G401 (cell line): Measurements from ENCODE around the gene FGF6. TPM values are rescaled to one million over a fixed set of nuclear protein-coding genes. Genes with fewer than 3 reads are reported as not detected.

ENCODE experiments used
- DNase-seq: peaks from one replicate; pipeline ENCODE4 v3.0.0-alpha.2; 2015; ENCODE audit warnings: low spot score
- in situ Hi-C: cut with HindIII; loops from 2 replicates; pipeline ENCODE4 v1.10.0; 2016; ENCODE audit warnings: low sequenced_read_pairs, mixed read lengths
- total RNA-seq: library from RNA; depleted of rRNA; stranded (reverse); fragments of >200 nt; shearing (Covaris generic); gene quantifications from 2 replicates; pipeline ENCODE4 v1.2.3, GENCODE V29; 2014

FGF6 gene
- total RNA-seq, 1 experiment from 2014 or later, result not detected

DNA sequence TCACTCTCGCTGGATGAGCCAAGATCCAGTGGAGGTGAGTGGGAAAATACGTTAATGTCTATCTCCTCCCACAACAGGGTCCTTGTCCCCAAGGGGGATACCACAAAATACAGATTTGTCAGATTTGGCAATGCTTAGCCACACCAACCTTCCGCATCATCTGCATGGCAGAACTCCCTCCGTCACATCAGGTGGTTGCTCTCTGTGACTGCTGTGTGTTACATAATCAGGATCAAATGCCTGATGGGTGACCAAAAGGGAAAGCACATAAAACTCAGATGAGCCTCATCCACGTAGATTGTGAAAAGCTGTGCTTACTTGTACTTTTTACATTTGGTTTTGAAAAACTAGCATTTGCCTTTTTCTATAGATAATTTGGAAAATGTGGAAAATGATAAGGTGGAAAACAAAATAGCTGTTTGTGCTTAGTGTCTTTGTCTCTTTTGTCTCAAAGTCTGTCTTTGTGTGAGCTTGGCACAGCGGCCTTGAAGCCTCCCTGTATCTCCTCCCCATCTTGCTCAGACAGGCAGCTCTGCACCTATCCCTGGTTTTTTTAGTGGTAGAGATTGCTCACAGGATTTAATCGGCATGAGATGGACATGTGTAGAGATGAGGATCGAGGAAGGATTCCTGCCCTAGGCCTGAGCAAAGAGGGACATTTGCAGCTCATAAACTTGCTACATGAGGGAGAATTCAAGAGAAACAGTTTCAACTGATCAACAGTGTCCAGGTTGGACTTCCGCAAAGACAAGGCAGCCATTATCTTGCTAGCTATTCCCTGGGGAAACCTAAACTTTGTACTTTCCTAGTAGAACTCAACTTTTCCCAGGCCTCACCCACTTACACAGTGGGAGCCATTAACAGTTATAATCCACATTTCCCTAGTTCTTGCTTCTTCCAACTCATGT is 3.6 kb upstream of the FGF6 start:
- in situ Hi-C loops, result no loop called here
- DNase-seq, result no peak

DNA sequence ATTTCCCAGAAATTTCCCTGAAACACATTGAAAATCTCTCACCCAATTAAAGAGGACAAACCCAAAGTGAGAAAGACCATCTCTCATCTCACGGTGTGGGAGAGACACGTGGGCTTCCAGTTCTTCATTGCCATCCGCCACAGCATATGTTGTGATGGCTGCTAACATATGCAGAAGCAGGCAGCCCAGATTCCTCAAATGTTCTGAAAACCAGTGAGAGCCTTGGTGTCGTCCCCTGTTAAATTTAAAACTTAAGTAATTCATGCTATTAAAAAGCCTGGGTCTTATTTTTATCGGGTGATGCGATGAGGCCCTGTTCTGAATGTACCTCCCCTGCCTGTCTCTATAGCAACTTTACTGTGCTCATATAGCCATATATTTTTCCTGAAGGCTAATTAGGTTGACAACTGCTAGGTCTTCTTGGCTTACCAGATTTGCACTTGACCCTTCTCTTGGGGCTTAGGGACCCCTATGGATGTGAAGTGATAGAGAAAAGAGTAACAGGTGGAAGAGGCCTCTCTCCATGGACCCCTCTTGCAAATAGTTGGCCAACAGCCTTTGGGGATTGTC is 2.8 kb upstream of the FGF6 start:
- DNase-seq, result no peak
- in situ Hi-C loops, result no loop called here

DNA sequence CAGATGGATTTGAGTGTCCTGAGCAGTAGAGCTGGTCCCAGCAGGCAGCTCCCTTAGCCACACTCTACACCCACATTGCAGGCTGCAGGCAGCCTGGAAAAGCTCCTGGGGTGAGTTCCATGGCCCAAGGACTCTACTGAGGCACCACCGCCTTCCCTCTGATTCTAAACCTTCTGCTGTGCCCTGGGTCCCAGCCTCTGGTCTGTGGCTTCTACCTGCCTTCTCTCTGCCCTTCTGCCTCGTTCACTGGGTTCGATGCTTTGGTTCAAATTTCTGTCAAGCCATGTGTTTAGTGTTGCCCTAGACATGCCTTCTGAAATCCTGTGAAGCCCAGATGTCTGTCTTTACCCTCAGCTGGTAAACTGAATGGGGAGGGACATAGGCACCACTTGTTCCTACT is 1.5 kb upstream of the FGF6 start:
- DNase-seq, result no peak
- in situ Hi-C loops, result no loop called here

DNA sequence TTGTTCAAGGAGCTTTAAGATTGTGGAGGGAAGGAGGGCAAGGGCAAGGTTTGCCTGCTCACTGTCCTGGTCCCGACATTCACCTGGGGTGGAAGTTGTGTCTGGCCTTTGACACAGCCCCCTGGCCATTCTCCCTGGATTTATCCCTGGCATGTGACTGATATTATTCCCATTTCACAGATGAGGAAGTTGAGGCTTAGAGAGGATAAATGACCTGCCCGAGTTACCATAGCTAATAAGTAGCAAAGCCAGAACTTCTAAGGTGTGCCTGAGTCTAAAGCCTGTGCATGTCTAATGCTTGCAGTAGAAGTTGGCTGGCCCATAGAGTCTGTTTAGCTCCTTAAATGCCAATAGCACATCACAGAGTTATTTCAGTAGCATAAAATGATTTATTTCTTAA is 720 bp upstream of the FGF6 start:
- DNase-seq, result no peak
- in situ Hi-C loops, result no loop called here

DNA sequence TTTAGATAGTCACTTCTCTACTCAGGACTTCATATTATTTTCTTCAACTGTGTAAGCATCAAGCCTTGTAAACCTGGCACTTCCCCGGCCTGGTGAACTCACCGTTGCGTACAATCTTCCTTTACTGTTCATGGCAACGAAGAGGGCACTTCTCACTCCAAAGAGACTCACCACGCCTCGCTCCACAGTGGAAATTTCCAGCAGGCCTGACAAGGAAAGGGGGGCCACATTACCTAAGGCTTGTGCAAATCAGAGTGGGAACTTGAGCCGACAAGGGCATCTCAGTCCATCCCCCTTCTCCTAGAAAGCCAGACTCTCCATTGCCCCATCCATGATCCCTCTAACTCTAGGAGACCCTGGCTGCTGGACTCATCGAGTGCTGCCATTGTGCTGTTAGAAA is 1.6 kb downstream of the FGF6 start:
- in situ Hi-C loops, result no loop called here
- DNase-seq, result no peak

DNA sequence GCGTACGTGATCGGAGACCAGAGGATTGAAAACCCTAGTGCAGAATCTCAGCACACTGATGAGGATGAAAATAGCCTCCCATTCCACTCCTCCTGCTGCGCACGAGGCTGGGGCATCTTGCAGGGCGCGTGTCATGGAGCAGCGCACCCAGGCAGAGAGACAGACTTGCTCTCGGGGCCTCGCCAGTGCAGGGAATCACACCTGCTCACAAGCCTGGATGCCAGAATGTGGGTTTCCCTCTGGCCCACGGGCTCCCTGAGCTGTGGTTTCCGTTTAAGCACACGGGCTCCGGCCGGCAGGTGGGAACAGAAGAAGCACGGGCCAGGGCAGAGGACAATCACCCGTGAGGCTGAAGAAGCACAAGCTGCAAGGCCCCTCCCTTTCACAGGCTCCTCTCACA is 2.0 kb downstream of the FGF6 start:
- DNase-seq, result no peak
- in situ Hi-C loops, result no loop called here

DNA sequence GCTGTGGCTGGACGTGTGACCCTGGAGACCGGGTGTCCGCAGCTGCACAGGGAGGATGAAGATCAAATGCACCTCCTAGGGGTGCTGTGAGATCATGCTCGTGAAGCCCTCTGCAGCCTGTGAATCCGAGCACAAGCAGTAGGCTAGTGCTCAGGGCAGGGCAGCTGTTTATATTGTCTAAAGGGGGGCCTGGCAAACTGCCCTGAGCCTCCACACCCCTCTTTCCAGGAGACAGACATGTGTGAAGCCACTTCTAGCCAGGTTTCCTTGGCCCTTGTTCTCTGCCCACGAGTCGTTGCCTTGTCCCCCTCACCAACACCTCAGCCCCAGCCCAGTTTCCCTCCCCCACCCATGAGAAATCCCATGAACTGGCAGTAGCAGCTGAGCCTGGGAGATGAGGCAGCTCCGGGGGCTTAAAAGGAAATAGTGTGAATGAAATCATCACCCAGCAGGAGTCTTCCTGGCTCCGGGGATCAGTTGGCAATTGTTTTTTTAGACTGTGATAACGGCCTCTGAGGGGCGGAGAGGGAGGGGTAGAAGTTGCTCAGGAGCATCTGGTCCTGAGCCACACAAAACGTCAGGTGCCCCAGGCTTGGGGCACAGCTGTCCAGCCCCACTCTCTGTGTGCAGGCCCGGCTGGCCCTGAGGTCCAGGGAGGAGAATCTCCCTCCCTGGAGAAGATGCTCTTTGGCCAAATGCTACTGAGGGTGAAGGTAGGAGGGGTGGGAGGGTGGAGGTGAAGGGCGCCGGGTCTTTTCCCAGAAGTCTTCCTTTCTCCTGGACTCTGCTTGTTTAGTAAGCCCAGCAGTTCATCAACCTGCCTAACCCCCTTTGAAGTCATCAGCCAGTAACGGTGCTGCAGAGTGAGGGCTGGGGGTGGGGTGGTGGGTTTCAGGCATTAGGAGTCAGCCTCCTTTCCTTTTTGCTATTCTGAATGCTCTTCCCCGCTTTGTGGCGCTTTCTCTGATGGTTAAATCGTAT is 4.0 kb downstream of the FGF6 start:
- no peak for DNase-seq

DNA sequence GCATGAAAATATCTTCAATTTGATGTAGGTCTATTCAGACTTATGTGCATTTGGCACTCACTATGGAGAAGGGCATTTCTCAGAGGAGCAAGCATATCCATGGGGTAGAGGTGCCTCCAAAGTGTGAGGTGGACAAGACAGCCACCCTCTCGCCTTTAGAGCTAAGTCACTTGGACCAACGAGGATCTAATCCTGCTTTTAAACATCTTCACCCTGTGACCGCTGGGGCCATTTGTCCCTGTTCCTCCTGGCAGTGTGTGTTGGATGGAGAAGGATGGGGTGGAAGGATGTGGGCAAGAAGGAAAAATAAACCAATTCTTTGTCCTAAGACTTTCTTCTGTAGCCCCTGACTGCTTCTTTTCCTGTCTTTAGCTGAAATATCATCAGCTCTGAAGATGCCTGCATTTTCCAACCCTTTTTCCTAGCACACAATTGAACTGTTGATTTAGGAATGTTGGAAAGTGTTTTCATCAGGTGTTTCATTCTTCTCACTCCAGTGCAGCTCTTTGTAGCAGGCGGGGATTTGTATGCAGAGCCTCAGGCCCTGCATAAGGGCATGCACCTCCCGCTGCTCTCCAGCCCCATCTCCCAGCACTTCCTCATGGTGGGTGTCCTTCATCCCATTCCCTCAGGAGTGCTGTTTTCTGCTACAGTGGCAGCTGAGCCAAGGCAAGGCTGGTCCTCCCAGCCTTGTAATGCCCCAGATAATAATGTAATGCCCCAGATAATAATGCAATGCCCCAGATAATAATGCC is 5.3 kb downstream of the FGF6 start:
- no peak for DNase-seq
- in situ Hi-C loops, result no loop called here

More for the DNA sequence above, 4.0 kb downstream of the FGF6 start:
- in situ Hi-C loops, result no loop called here

DNA sequence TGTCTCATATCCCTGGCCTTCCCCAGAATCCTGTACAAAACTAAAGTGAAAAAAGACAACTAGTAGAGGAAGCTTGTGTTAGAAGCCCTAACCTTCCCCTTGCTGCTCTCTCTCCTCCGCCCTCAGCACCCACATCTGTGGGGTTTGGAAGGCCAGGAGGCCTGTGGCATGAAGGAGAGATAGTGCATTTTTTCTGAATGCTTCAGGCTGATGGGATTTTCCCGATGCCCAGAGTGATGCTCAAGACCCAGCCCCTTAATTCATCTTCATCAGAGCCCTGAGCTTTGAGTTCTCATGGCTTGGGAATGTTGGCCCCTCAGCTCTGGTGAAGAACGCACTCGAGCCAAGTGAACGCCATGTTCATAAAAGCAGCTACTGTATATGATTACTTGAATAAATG is 5.9 kb downstream of the FGF6 start:
- DNase-seq, result no peak
- in situ Hi-C loops, result no loop called here

DNA sequence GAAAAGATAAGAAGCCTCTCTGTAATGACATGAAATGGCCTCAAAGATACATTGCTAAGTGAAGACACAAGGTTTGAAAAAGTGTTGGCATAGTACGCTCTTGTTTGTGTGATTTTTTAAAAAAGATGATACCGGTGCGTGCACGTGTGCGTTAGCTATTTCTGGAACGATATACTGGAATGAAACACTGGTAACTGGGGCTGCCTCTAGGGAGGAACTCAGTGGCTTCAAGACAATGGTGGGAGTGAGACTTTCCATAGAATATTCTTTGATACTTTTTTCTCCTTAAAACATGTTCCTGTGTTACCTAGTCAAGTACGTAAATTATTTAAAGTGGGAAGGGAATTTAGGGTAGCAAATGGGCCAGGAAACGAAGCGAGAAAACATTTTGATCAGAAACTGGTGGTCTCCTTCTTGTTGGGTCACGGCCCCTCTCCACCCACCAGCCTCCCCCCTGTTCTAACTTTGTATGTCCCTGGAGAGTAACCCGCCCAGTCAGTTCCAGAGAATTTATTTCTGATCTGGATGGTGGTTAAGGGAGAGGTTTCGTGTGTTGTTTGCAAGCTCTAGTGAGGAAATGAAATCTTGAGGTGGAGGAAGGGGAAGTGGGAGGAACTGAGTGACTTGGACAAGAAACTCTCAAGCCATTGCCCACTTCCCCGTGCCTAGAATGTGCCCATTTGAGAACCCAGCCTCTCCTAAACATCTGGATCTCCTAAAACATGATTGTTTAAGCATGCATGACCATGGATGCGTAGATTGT is 6.6 kb downstream of the FGF6 start:
- DNase-seq, result no peak
- in situ Hi-C loops, result no loop called here

DNA sequence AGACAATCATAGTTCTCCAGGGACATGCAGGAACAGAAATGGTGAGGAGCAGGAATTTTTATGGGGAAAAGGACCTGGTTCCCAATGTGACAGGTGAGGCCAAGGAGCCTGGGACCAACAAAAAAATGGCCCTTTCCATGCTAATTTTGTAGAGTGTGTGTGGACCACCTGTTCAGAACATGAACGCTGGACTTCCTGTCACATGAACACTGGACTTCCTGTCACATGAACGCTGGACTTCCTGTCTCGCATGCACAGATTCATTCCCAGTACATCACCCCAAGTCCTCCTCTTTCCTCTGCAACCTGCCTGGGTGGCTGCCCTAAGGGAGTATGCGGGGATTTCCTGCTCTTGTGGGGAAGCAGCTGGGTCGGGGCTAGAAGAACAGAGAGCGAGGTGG is 10.1 kb downstream of the FGF6 start:
- in situ Hi-C loops, result no loop called here
- no peak for DNase-seq

DNA sequence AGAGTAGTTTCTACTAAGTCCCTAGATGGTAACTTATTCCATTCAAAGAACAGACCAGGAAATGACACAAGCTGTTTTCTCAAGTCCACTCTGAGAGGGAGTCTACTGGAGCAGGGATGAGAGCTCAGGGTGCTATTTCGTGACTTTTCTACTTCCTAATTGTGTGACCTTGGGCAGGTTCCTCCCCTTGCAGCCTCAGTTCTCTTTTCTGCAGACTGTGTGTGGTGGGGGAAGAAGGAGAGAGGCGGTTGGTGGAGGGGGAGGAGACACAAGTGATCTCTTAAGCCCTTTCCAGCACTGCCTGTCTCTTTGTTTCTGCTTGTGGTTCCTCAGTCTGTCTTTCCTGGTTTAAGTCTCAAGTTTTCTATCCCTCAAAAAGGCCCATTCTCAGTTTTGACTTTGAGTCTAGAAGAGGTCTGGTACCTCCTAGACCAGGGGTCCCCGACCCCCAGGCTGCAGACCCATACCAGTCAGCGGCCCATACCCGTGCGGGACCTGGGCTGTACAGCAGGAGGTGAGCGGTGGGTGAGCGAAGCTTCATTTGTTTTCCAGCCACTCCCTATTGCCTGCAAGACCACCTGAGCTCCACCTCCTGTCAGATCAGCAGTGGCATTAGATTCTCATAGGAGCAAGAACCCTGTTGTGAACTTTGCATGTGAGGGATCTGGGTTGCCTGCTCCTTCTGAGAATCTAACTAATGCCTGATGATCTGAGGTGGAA is 10.7 kb downstream of the FGF6 start:
- in situ Hi-C loops, result no loop called here

DNA sequence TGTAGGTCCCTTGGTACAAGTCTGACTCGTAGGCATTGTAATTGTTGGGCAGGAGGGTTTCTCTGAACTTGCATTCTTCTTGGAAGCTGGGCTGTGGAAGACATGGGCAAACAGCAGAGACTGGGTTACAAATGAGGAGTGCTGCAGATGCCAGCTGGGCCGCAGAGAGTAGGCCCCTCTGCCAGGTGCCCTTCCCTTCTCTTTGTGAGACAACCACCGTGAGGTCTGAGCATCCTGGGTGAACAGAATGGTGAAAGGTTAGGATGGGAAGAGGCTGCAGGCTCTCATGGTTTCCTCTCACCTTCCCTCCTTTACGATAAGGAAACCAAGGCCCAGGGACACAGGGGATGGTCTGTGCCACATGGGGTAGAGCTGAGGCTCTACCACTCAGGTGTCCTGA is 11.3 kb downstream of the FGF6 start:
- no peak for DNase-seq
- in situ Hi-C loops, result no loop called here

More for the DNA sequence above, 10.7 kb downstream of the FGF6 start:
- no peak for DNase-seq

DNA sequence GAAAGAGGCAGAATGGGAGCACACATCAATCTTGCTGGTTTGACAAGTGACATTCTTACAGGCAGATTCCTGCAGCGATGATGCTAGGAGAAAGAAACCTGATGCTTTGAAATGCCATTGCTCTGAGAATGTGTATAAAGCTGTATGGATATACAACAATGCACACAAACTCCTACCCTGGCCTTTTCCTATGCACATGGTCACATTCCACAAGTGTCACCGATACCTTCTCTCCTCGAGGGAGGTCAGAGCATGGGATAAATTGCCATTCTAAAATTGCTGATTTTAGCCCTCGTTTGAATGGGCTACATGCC is 11.9 kb downstream of the FGF6 start:
- DNase-seq, result no peak
- in situ Hi-C loops, result no loop called here

DNA sequence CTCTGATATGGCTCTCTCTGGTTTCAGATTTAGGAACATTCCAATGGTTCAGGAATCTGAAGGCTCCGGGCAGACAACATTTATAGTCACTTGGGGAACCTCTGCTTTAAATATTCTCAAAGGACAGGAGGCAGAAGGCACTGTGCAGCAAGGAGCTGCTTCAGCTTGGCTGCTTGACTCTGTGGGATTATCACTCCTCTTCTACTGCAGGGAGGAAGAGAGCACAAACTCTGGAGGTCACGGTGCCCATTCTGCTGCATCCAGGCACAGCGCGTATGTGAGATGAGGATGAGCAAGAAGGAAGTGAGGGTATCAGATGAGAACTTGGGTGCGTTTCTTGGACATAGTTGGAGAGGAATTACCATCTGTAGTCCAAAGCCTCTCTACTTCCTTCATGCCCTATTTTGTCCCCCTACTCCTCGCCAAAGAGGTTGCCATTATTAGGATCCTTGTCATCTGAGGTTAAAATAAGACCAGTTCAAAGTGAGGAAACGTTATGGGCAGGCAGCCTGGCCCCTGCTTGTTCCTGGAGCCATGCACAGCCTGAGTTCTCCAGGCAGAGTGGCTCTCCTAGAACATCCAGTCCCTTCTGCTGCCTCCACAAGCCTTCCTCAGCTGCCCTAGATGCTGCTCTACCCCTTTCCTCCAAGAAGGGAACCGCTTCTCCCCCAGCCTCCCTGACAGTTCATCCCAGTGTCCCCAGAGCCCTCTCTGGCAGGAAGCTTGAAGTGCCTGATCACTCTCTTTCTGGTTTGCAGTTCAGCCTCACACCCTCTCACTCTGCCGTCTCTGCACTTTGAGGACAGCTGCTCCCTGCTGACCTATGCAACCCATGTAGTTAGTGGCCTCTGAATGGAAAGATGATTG is 12.5 kb downstream of the FGF6 start:
- in situ Hi-C loops, result no loop called here

DNA sequence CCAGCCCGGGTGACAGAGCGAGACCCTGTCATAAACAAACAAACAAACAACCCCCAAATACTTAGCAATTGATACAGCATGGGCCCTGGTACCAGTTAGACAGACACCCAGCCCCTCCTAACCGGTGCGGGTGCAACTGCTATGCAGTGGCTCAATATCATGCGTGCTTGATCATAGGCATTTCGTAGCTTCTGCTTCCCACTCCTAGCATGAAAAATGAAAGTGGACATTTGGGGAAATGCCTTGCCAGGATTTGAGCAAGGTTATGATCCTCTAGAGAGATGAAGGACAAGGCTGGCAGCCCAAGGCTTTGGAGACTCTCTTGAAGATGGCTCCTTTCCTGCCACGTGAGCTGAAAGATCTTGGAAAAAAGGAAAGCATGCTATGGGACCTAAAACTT is 13.7 kb downstream of the FGF6 start:
- no peak for DNase-seq
- in situ Hi-C loops, result no loop called here

More for the DNA sequence above, 12.5 kb downstream of the FGF6 start:
- DNase-seq, result no peak

DNA sequence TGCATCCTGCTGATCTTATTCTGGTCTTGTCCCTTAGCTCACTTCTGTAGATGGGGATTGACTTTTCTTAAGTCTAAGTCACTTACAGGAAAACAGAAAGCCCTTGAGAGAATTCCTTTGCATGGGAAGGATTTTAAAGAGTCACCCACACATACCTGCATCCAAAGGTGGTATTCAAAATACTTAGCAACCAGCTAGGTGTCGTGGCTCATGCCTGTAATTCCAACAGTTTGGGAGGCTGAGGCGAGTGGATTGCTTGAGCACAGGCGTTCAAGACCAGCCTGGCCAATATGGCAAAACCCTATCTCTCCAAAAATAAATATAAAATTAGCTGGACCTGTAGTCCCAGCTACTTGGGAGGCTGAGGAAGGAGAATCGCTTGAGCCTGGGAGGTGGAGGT is 14.2 kb downstream of the FGF6 start:
- in situ Hi-C loops, result no loop called here
- no peak for DNase-seq
